Femur (tissue), 1 donor: Measurements from ENCODE around the gene FSD1.

Source experiments
- DNase-seq: peaks from one replicate; pipeline ENCODE4 v3.0.0-alpha.2; 2017

The FSD1 gene

GRCh38 chr19:4320419-4320818 lies 16.0 kb downstream of the FSD1 start:
- DNase-seq = no peak

- DNase-seq = no peak
Measured at GRCh38 chr19:4322942-4323665, 18.7 kb downstream of the FSD1 start.

- no peak for DNase-seq
Measured at GRCh38 chr19:4323692-4324091, 19.3 kb downstream of the FSD1 start.

- DNase-seq = no peak
Measured at GRCh38 chr19:4324228-4324627, 19.8 kb downstream of the FSD1 start.

GRCh38 chr19:4326215-4326836 lies 21.9 kb downstream of the FSD1 start:
- DNase-seq = no peak

- no peak for DNase-seq
Measured at GRCh38 chr19:4326837-4327251, 22.4 kb downstream of the FSD1 start.

GRCh38 chr19:4327252-4327876 lies 23.0 kb downstream of the FSD1 start:
- peak; percentile 77 for DNase-seq

GRCh38 chr19:4327877-4328242 lies 23.5 kb downstream of the FSD1 start:
- DNase-seq = no peak

GRCh38 chr19:4328243-4328990 lies 24.0 kb downstream of the FSD1 start:
- DNase-seq = peak; percentile 98

GRCh38 chr19:4328991-4329681 lies 24.7 kb downstream of the FSD1 start:
- peak; percentile 46 for DNase-seq

GRCh38 chr19:4329858-4330257 lies 25.5 kb downstream of the FSD1 start:
- no peak for DNase-seq

GRCh38 chr19:4334929-4335570 lies 30.7 kb downstream of the FSD1 start:
- no peak for DNase-seq

GRCh38 chr19:4337906-4338440 lies 33.6 kb downstream of the FSD1 start:
- peak; percentile 37 for DNase-seq

GRCh38 chr19:4338441-4339355 lies 34.3 kb downstream of the FSD1 start, which contains the start of gene STAP2:
STAP2 (minus strand) TSS chr19:4338827; CDS start chr19:4338753, 74 bp downstream.
- DNase-seq = peak; percentile 35

GRCh38 chr19:4342314-4342614 lies 37.9 kb downstream of the FSD1 start:
- no peak for DNase-seq

GRCh38 chr19:4342615-4343369 lies 38.4 kb downstream of the FSD1 start:
- DNase-seq = peak; percentile 99

- DNase-seq = peak; percentile 94
Measured at GRCh38 chr19:4343370-4344307, 39.2 kb downstream of the FSD1 start, which contains the start of gene MPND. MPND (plus strand) TSS chr19:4343562; CDS start chr19:4343594, 32 bp downstream.

GRCh38 chr19:4345342-4346019 lies 41.1 kb downstream of the FSD1 start:
- DNase-seq = peak; percentile 23
